ENCODE data around the gene CHD6. TPM values are rescaled to one million over a fixed set of nuclear protein-coding genes. Genes with fewer than 3 reads are reported as not detected.

Gene CHD6
- polyA plus RNA-seq, 1 donor (not counting 4 experiments of a cell fraction or from before 2014, with no cell fraction given): 6.8 TPM

DNA sequence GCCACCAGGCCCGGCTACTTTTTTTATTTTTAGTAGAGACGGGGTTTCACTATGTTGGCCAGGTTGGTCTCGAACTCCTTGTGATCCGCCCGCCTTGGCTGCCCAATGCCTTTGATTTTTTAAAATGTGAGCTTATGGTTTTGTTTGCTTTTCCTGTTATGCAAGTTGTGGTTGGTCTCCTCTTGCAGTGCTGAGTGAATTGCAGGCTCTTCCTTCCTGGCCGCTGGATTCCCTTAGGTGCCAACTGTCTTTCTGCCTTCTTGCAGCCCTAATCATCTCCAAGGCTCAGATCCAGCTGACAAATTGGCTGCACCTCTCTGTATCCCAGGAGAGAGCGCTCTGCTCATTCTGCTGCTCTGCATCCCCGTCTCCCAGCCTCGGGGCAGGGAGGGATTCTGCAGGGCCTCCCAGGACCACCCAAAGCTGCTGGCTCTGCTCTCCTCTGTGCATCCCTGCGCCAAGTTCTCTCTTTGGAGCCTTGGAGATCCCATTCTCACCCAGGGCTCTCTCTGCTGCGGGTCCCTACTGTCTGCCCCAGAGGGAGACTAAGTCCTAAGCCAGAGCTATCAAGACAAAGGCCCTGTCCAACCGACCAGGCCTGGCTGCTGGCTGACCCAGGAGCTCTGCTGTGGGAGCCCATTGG lies 237.5 kb downstream of the CHD6 start:
- no peak overlapping the region for H3K4me2 ChIP-seq (ENCODE audit: control insufficient read depth, extremely low read depth, insufficient read depth, low read depth, low read length)
- FAIRE-seq: no peak
- peaks cover 21% of the 10 kb centered on the region for H3K27me3 ChIP-seq (ENCODE audit: control insufficient read depth, extremely low read depth, insufficient read depth, low read length)
- H3K79me2 ChIP-seq (ENCODE audit: control insufficient read depth, insufficient read depth, low read length): no peaks in the 10 kb centered on the region
- H3K9me3 ChIP-seq (ENCODE audit: control insufficient read depth, low read depth, low read length): no peaks in the 10 kb centered on the region
- no peaks in the 10 kb centered on the region for H3K36me3 ChIP-seq (ENCODE audit: control insufficient read depth in 2 of 2, extremely low read depth in 1 of 2, insufficient read depth in 2 of 2, low read length in 2 of 2)
- no peaks in the 10 kb centered on the region for H4K20me1 ChIP-seq (ENCODE audit: control insufficient read depth, extremely low read depth, insufficient read depth, low read length)
- no peak overlapping the region for H2AFZ ChIP-seq (ENCODE audit: control insufficient read depth, low read length)
- TF ChIP-seq, protein P1, sequence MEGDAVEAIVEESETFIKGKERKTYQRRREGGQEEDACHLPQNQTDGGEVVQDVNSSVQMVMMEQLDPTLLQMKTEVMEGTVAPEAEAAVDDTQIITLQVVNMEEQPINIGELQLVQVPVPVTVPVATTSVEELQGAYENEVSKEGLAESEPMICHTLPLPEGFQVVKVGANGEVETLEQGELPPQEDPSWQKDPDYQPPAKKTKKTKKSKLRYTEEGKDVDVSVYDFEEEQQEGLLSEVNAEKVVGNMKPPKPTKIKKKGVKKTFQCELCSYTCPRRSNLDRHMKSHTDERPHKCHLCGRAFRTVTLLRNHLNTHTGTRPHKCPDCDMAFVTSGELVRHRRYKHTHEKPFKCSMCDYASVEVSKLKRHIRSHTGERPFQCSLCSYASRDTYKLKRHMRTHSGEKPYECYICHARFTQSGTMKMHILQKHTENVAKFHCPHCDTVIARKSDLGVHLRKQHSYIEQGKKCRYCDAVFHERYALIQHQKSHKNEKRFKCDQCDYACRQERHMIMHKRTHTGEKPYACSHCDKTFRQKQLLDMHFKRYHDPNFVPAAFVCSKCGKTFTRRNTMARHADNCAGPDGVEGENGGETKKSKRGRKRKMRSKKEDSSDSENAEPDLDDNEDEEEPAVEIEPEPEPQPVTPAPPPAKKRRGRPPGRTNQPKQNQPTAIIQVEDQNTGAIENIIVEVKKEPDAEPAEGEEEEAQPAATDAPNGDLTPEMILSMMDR (optimal IDR thresholded peaks at IDR 0.05 in 1 of 3, IDR thresholded peaks at IDR 0.05 in 1 of 3, conservative IDR thresholded peaks at IDR 0.05 in 1 of 3; ENCODE audit: extremely low read depth in 1 of 3, insufficient read depth in 2 of 3, low read length in 3 of 3): peak in 2 of 3 experiments; percentile 17 to 26
- no peak for TF ChIP-seq EZH2 (IDR thresholded peaks at IDR 0.05; ENCODE audit: low read length)
- DNase-seq (ENCODE audit: low read depth, low spot score): no peak
- H3K4me3 ChIP-seq (ENCODE audit: control insufficient read depth in 2 of 3, extremely low read depth in 1 of 3, insufficient read depth in 2 of 3, low read depth in 1 of 3, low read length in 3 of 3): no peak overlapping the region
- no peak overlapping the region for H3K27ac ChIP-seq (ENCODE audit: control insufficient read depth, insufficient read depth, low read length)
- no peak overlapping the region for H3K9ac ChIP-seq (ENCODE audit: control insufficient read depth, extremely low read depth, insufficient read depth, low read length)
- H3K4me1 ChIP-seq (ENCODE audit: control insufficient read depth, extremely low read depth, insufficient read depth, low read length): no peaks in the 10 kb centered on the region
- H3K9me1 ChIP-seq (ENCODE audit: control insufficient read depth, extremely low read depth, insufficient read depth, low read length): no peaks in the 10 kb centered on the region
- dilution Hi-C loops (cut with MboI; ENCODE audit: extremely low pct_ligation_motif_present, low sequenced_read_pairs): no loop called here

DNA sequence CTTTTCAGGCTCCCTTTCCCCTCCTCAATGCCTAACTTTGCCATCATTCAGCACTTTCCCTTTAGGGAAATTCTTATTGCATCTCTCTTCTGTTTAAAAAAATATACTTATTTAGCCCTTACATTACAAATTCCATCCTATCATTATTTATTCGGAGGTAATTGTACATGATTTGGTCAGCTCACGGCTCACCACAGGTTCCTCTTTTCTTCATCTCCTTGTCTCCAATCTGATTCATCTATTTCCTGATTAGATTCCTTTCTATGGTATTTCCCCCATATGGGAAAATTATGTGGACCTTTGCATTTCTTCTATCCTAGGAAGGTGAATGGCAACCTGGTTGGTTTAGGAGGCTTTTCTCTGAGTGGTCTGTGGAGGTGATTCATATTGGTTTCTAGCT lies 238.6 kb downstream of the CHD6 start:
- no peaks in the 10 kb centered on the region for H3K36me3 ChIP-seq (ENCODE audit: control insufficient read depth in 2 of 2, extremely low read depth in 1 of 2, insufficient read depth in 2 of 2, low read length in 2 of 2)
- dilution Hi-C loops (cut with MboI; ENCODE audit: extremely low pct_ligation_motif_present, low sequenced_read_pairs): no loop called here
- H3K27me3 ChIP-seq (ENCODE audit: control insufficient read depth, extremely low read depth, insufficient read depth, low read length): peaks cover 21% of the 10 kb centered on the region
- no peaks in the 10 kb centered on the region for H4K20me1 ChIP-seq (ENCODE audit: control insufficient read depth, extremely low read depth, insufficient read depth, low read length)
- no peaks in the 10 kb centered on the region for H3K9me3 ChIP-seq (ENCODE audit: control insufficient read depth, low read depth, low read length)
- no peaks in the 10 kb centered on the region for H3K4me1 ChIP-seq (ENCODE audit: control insufficient read depth, extremely low read depth, insufficient read depth, low read length)
- H3K4me2 ChIP-seq (ENCODE audit: control insufficient read depth, extremely low read depth, insufficient read depth, low read depth, low read length): no peak overlapping the region
- DNase-seq (ENCODE audit: low read depth, low spot score) (no peak), FAIRE-seq (no peak)
- no peaks in the 10 kb centered on the region for H3K79me2 ChIP-seq (ENCODE audit: control insufficient read depth, insufficient read depth, low read length)
- no peak for TF ChIP-seq EZH2 (IDR thresholded peaks at IDR 0.05; ENCODE audit: low read length)
- TF ChIP-seq, protein P1 (optimal IDR thresholded peaks at IDR 0.05 in 1 of 3, IDR thresholded peaks at IDR 0.05 in 1 of 3, conservative IDR thresholded peaks at IDR 0.05 in 1 of 3; ENCODE audit: extremely low read depth in 1 of 3, insufficient read depth in 2 of 3, low read length in 3 of 3): no peak
- H2AFZ ChIP-seq (ENCODE audit: control insufficient read depth, low read length): no peak overlapping the region
- H3K9ac ChIP-seq (ENCODE audit: control insufficient read depth, extremely low read depth, insufficient read depth, low read length): no peak overlapping the region
- no peaks in the 10 kb centered on the region for H3K9me1 ChIP-seq (ENCODE audit: control insufficient read depth, extremely low read depth, insufficient read depth, low read length)
- H3K27ac ChIP-seq (ENCODE audit: control insufficient read depth, insufficient read depth, low read length): no peak overlapping the region
- H3K4me3 ChIP-seq (ENCODE audit: control insufficient read depth in 2 of 3, extremely low read depth in 1 of 3, insufficient read depth in 2 of 3, low read depth in 1 of 3, low read length in 3 of 3): no peak overlapping the region

Data from keratinocyte (primary cell).